Lower lobe of right lung (tissue), 2 donors: ENCODE data around the gene TRIM40. TPM values are rescaled to one million over a fixed set of nuclear protein-coding genes. Genes with fewer than 3 reads are reported as not detected.

Experiments used
- ATAC-seq, 2 donors: fragments of 200-7000 bp; cut with Tn5 transposase; one replicate each; pipeline ENCODE4 v1.9.1; 2020 to 2022; ENCODE audit warnings: mild to moderate bottlenecking in 2 of 2, moderate library complexity in 2 of 2
- DNase-seq: peaks from one replicate; pipeline ENCODE4 v3.0.0-alpha.2; 2020
- H3K27ac ChIP-seq: fragments of 200-600 bp; one replicate; pipeline ENCODE4 v1.8.0; 2022
- H3K27me3 ChIP-seq: fragments of 200-600 bp; one replicate; pipeline ENCODE4 v1.8.0; 2022; ENCODE audit warnings: low read depth
- H3K36me3 ChIP-seq: fragments of 200-600 bp; one replicate; pipeline ENCODE4 v1.8.0; 2022; ENCODE audit warnings: mild to moderate bottlenecking
- H3K4me1 ChIP-seq: fragments of 200-600 bp; one replicate; pipeline ENCODE4 v1.8.0; 2022
- H3K4me3 ChIP-seq: fragments of 200-600 bp; one replicate; pipeline ENCODE4 v1.8.0; 2022; ENCODE audit warnings: mild to moderate bottlenecking
- H3K9me3 ChIP-seq: fragments of 200-600 bp; one replicate; pipeline ENCODE4 v1.8.0; 2022
- intact Hi-C: fragments of 100-400 bp; cut with DNase I; formaldehyde crosslinking; loops from one replicate; pipeline ENCODE4 v1.11.0; 2022
- total RNA-seq: library from RNA; stranded (reverse); fragmentation: NEBNext Ultra II Directional; extraction: Animal tissue kit (Norgen Biotek cat#: 25700); gene quantifications from one replicate; pipeline ENCODE4 v1.2.1, GENCODE V29; 2021
- TF ChIP-seq, protein P1 (sequence below): fragments of 200-600 bp; IDR thresholded peaks from one replicate; pipeline ENCODE4 v1.8.0; 2022; ENCODE audit warnings: antibody characterized with exemption, mild to moderate bottlenecking
- donor health status: DM: no; HTN: yes; CAD: no; lungs with severe emphysema.

TRIM40 gene
- total RNA-seq, 1 donor from 2014 or later, result not detected

DNA sequence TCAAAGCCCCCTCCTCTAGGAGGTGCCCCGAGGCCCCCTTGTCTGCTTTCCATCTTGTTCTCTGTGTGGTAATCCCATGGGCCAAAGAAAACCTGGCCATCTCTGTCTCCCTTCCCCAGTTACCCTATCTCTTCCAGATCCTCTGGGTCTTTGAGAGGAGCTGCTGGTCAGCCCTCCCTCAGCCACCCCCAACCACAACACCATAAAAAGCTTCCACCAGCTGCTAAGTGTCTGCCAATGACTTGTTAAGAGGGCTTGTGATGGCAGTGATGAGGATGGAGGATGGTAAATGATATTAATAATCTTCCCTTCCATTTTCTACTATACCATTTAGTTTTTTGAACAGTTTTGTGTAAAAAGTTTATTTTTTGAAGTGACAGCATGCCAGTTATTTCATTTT, 60.0 kb downstream of the TRIM40 start:
- DNase-seq, result no peak
- peaks cover 90% of the 10 kb centered on the region for H3K36me3 ChIP-seq
- TF ChIP-seq, protein P1, sequence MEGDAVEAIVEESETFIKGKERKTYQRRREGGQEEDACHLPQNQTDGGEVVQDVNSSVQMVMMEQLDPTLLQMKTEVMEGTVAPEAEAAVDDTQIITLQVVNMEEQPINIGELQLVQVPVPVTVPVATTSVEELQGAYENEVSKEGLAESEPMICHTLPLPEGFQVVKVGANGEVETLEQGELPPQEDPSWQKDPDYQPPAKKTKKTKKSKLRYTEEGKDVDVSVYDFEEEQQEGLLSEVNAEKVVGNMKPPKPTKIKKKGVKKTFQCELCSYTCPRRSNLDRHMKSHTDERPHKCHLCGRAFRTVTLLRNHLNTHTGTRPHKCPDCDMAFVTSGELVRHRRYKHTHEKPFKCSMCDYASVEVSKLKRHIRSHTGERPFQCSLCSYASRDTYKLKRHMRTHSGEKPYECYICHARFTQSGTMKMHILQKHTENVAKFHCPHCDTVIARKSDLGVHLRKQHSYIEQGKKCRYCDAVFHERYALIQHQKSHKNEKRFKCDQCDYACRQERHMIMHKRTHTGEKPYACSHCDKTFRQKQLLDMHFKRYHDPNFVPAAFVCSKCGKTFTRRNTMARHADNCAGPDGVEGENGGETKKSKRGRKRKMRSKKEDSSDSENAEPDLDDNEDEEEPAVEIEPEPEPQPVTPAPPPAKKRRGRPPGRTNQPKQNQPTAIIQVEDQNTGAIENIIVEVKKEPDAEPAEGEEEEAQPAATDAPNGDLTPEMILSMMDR, result no peak
- no peak overlapping the region for H3K4me3 ChIP-seq
- H3K27me3 ChIP-seq, result no peaks in the 10 kb centered on the region
- H3K9me3 ChIP-seq, result no peaks in the 10 kb centered on the region
- H3K4me1 ChIP-seq, result peaks cover 6% of the 10 kb centered on the region
- ATAC-seq, result no peak
- no peak overlapping the region for H3K27ac ChIP-seq
- intact Hi-C loops, result no loop called here

DNA sequence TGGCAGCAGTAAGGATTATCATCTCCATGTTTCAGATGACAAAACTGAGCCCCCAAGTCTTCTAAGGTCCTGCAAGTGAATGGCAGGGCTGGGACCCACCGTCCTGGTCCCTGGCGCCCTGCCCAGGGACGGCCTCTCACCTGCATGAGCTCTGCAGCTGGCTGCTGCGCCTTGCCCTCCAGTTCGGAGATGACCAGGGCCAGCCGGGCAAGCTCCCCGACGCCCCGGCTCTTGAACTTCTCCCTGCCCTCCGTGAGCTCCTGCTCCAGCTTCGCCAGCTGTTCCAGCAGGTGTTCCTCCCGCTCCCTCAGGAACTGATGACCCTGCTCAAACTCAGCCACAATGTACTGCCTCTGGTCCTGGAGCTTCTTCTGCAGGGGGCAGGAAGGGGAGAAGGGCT, 60.4 kb downstream of the TRIM40 start:
- Histone ChIP-seq H3K9me3 (no peaks in the 10 kb centered on the region), H3K4me3 (no peak overlapping the region), H3K27me3 (no peaks in the 10 kb centered on the region), H3K4me1 (peaks cover 10% of the 10 kb centered on the region), H3K27ac (no peak overlapping the region), H3K36me3 (peaks cover 88% of the 10 kb centered on the region)
- ATAC-seq, result no peak
- TF ChIP-seq, protein P1, result no peak
- intact Hi-C loops, result no loop called here
- DNase-seq, result no peak

Other genes with a start within 250 kb of the TRIM40 start
- gene HLA-A, start 193.6 kb upstream of the TRIM40 start, total RNA-seq, result 1,064 TPM
- 22.4 TPM for gene POLR1H, start 74.9 kb upstream of the TRIM40 start, total RNA-seq
- 65.7 TPM for gene PPP1R11, start 68.9 kb upstream of the TRIM40 start, total RNA-seq
- 2.5 TPM for gene RNF39, start 60.4 kb upstream of the TRIM40 start, total RNA-seq
- 0.62 TPM for gene TRIM31, start 23.1 kb upstream of the TRIM40 start, total RNA-seq
- gene TRIM10, start 25.1 kb downstream of the TRIM40 start, total RNA-seq, result not detected
- not detected for gene TRIM15, start 27.4 kb downstream of the TRIM40 start, total RNA-seq
- 46.0 TPM for gene TRIM26, start 77.3 kb downstream of the TRIM40 start, total RNA-seq
- 13.3 TPM for gene TRIM39, start 190.8 kb downstream of the TRIM40 start, total RNA-seq
- 30.6 TPM for gene RPP21, start 209.0 kb downstream of the TRIM40 start, total RNA-seq